WTC11 (cell line): Measurements from ENCODE around the gene MAS1L. TPM values are rescaled to one million over a fixed set of nuclear protein-coding genes. Genes with fewer than 3 reads are reported as not detected.

ENCODE experiments used
- ATAC-seq: fragments of 200-7000 bp; cut with Tn5 transposase; 2 replicates; pipeline ENCODE4 v1.10.0; 2021; ENCODE audit warnings: mild to moderate bottlenecking, moderate library complexity
- CTCF ChIA-PET: fragments of 300-600 bp; sonication (Branson Sonifier 250); formaldehyde crosslinking; loops from one replicate; lab custom pipeline; 2021; ENCODE audit warnings: antibody characterized with exemption; lab: Charles Lee
- POLR2A ChIA-PET: fragments of 350-600 bp; sonication (Branson Sonifier 250); formaldehyde crosslinking; loops from one replicate; lab custom pipeline; 2021; ENCODE audit warnings: antibody characterized with exemption; lab: Charles Lee
- DNase-seq: peaks from one replicate; pipeline ENCODE4 v3.0.0; 2021; ENCODE audit warnings: low spot score
- H3K27ac Mint-ChIP-seq: 2 replicates; pipeline ENCODE4 v1.8.0; 2021; ENCODE audit warnings: mixed read lengths
- H3K27me3 Mint-ChIP-seq: 2 replicates; pipeline ENCODE4 v1.8.0; 2021; ENCODE audit warnings: low read depth, mild to moderate bottlenecking, moderate library complexity, mixed read lengths
- H3K36me3 Mint-ChIP-seq: 2 replicates; pipeline ENCODE4 v1.8.0; 2021; ENCODE audit warnings: mixed read lengths
- H3K4me1 Mint-ChIP-seq: 2 replicates; pipeline ENCODE4 v1.8.0; 2022; ENCODE audit warnings: mixed read lengths
- H3K4me3 Mint-ChIP-seq: 2 replicates; pipeline ENCODE4 v1.8.0; 2021; ENCODE audit warnings: mild to moderate bottlenecking, moderate library complexity, mixed read lengths
- H3K9me3 Mint-ChIP-seq: 2 replicates; pipeline ENCODE4 v1.8.0; 2021; ENCODE audit warnings: mixed read lengths
- ATF1 ChIP-seq: sonication (generic); formaldehyde crosslinking; IDR thresholded peaks from 2 replicates; pipeline ENCODE4 v1.8.1; 2023; ENCODE audit warnings: mild to moderate bottlenecking, moderate library complexity, missing genetic modification reagents
- CBFB ChIP-seq: sonication (generic); formaldehyde crosslinking; IDR thresholded peaks from 2 replicates; pipeline ENCODE4 v1.8.1; 2022; ENCODE audit warnings: mild to moderate bottlenecking, low read depth, missing genetic modification reagents
- CDX4 ChIP-seq: fragments of 250-450 bp; sonication (Bioruptor Pico); IDR thresholded peaks from 2 replicates; pipeline ENCODE4 v1.9.0; 2021; ENCODE audit warnings: moderate library complexity, mild to moderate bottlenecking, inconsistent platforms, borderline replicate concordance
- EMX1 ChIP-seq: fragments of 250-450 bp; sonication (Bioruptor Pico); IDR thresholded peaks from 2 replicates; pipeline ENCODE4 v1.8.0; 2021; ENCODE audit warnings: mild to moderate bottlenecking
- FOXP1 ChIP-seq: sonication (generic); formaldehyde crosslinking; IDR thresholded peaks from 2 replicates; pipeline ENCODE4 v1.8.0; 2022; ENCODE audit warnings: missing genetic modification reagents, mild to moderate bottlenecking, moderate library complexity, borderline replicate concordance
- HMGXB4 ChIP-seq: sonication (generic); formaldehyde crosslinking; IDR thresholded peaks from 2 replicates; pipeline ENCODE4 v1.8.1; 2023; ENCODE audit warnings: mild to moderate bottlenecking, moderate library complexity, missing genetic modification reagents
- OVOL2 ChIP-seq: fragments of 250-450 bp; sonication (Bioruptor Pico); IDR thresholded peaks from 2 replicates; pipeline ENCODE4 v1.9.0; 2021; ENCODE audit warnings: mild to moderate bottlenecking, borderline replicate concordance
- STAT6 ChIP-seq: sonication (generic); formaldehyde crosslinking; conservative IDR thresholded peaks from 2 replicates; pipeline ENCODE4 v1.8.1; 2023; ENCODE audit warnings: mild to moderate bottlenecking, low read depth, missing genetic modification reagents, moderate library complexity
- USF2 ChIP-seq: sonication (generic); formaldehyde crosslinking; IDR thresholded peaks from 2 replicates; pipeline ENCODE4 v1.8.1; 2023; ENCODE audit warnings: mild to moderate bottlenecking, missing genetic modification reagents, moderate library complexity
- ZBTB21 ChIP-seq: sonication (generic); formaldehyde crosslinking; IDR thresholded peaks from 2 replicates; pipeline ENCODE4 v1.8.1; 2023; ENCODE audit warnings: mild to moderate bottlenecking, missing genetic modification reagents, borderline replicate concordance
- ZNF121 ChIP-seq: sonication (generic); formaldehyde crosslinking; IDR thresholded peaks from 2 replicates; pipeline ENCODE4 v1.8.0; 2023; ENCODE audit warnings: missing genetic modification reagents
- ZNF138 ChIP-seq: sonication (generic); formaldehyde crosslinking; conservative IDR thresholded peaks from 2 replicates; pipeline ENCODE4 v1.8.1; 2022; ENCODE audit warnings: mild to moderate bottlenecking, moderate library complexity, missing genetic modification reagents
- ZNF532 ChIP-seq: fragments of 250-450 bp; sonication (Bioruptor Pico); IDR thresholded peaks from 2 replicates; pipeline ENCODE4 v1.9.0; 2021; ENCODE audit warnings: mild to moderate bottlenecking, borderline replicate concordance
- total RNA-seq: library from RNA; stranded (reverse); gene quantifications from 3 replicates; pipeline ENCODE4 v1.2.3, GENCODE V29; 2021
- TF ChIP-seq, protein P1 (sequence below): sonication (generic); formaldehyde crosslinking; IDR thresholded peaks from 2 replicates; pipeline ENCODE4 v1.8.1; 2022; ENCODE audit warnings: low read depth, missing genetic modification reagents, borderline replicate concordance
- TF ChIP-seq, protein P2 (sequence below): sonication (generic); formaldehyde crosslinking; IDR thresholded peaks from 2 replicates; pipeline ENCODE4 v1.8.1; 2022; ENCODE audit warnings: mild to moderate bottlenecking, missing genetic modification reagents, moderate library complexity, borderline replicate concordance
- TF ChIP-seq, protein P3 (sequence below): fragments of 250-450 bp; sonication (Bioruptor Pico); IDR thresholded peaks from 2 replicates; pipeline ENCODE4 v2.1.2; 2022; ENCODE audit warnings: mild to moderate bottlenecking, moderate library complexity
- TF ChIP-seq, protein P4 (sequence below): sonication (generic); formaldehyde crosslinking; IDR thresholded peaks from 2 replicates; pipeline ENCODE4 v1.8.1; 2023; ENCODE audit warnings: mild to moderate bottlenecking, missing genetic modification reagents

The MAS1L gene
- total RNA-seq, 1 experiment from 2014 or later, result not detected

DNA sequence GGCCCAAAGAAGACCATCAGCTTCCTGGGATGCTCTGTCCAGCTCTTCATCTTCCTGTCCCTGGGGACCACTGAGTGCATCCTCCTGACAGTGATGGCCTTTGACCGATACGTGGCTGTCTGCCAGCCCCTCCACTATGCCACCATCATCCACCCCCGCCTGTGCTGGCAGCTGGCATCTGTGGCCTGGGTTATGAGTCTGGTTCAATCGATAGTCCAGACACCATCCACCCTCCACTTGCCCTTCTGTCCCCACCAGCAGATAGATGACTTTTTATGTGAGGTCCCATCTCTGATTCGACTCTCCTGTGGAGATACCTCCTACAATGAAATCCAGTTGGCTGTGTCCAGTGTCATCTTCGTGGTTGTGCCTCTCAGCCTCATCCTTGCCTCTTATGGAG, 25.7 kb downstream of the MAS1L start:
- POLR2A ChIA-PET, result no interaction called here
- Mint-ChIP-seq H3K9me3 (peaks cover 6% of the 10 kb centered on the region), H3K36me3 (no peaks in the 10 kb centered on the region), H3K27me3 (peaks cover 6% of the 10 kb centered on the region), H3K4me1 (peaks cover 4% of the 10 kb centered on the region), H3K4me3 (no peak overlapping the region), H3K27ac (no peak overlapping the region)
- no peak for DNase-seq
- TF ChIP-seq HMGXB4 (CRISPR knock-in tag), result no peak
- TF ChIP-seq ZNF121 (CRISPR knock-in tag), result no peak
- no peak for TF ChIP-seq USF2 (CRISPR knock-in tag)
- TF ChIP-seq, protein P1, sequence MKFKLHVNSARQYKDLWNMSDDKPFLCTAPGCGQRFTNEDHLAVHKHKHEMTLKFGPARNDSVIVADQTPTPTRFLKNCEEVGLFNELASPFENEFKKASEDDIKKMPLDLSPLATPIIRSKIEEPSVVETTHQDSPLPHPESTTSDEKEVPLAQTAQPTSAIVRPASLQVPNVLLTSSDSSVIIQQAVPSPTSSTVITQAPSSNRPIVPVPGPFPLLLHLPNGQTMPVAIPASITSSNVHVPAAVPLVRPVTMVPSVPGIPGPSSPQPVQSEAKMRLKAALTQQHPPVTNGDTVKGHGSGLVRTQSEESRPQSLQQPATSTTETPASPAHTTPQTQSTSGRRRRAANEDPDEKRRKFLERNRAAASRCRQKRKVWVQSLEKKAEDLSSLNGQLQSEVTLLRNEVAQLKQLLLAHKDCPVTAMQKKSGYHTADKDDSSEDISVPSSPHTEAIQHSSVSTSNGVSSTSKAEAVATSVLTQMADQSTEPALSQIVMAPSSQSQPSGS (CRISPR knock-in tag), result no peak
- no peak for TF ChIP-seq FOXP1 (CRISPR knock-in tag)
- TF ChIP-seq CDX4 (CRISPR knock-in tag), result no peak
- no peak for TF ChIP-seq OVOL2 (CRISPR knock-in tag)
- no peak for TF ChIP-seq ZNF138 (CRISPR knock-in tag)
- TF ChIP-seq, protein P2, sequence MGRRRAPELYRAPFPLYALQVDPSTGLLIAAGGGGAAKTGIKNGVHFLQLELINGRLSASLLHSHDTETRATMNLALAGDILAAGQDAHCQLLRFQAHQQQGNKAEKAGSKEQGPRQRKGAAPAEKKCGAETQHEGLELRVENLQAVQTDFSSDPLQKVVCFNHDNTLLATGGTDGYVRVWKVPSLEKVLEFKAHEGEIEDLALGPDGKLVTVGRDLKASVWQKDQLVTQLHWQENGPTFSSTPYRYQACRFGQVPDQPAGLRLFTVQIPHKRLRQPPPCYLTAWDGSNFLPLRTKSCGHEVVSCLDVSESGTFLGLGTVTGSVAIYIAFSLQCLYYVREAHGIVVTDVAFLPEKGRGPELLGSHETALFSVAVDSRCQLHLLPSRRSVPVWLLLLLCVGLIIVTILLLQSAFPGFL, result no peak
- TF ChIP-seq ZNF532 (CRISPR knock-in tag), result no peak
- TF ChIP-seq, protein P3, sequence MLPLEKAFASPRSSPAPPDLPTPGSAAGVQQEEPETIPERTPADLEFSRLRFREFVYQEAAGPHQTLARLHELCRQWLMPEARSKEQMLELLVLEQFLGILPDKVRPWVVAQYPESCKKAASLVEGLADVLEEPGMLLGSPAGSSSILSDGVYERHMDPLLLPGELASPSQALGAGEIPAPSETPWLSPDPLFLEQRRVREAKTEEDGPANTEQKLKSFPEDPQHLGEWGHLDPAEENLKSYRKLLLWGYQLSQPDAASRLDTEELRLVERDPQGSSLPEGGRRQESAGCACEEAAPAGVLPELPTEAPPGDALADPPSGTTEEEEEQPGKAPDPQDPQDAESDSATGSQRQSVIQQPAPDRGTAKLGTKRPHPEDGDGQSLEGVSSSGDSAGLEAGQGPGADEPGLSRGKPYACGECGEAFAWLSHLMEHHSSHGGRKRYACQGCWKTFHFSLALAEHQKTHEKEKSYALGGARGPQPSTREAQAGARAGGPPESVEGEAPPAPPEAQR (CRISPR knock-in tag), result no peak
- no peak for TF ChIP-seq EMX1 (CRISPR knock-in tag)
- TF ChIP-seq ATF1 (CRISPR knock-in tag), result no peak
- TF ChIP-seq STAT6 (CRISPR knock-in tag), result no peak
- no peak for TF ChIP-seq CBFB
- TF ChIP-seq, protein P4, sequence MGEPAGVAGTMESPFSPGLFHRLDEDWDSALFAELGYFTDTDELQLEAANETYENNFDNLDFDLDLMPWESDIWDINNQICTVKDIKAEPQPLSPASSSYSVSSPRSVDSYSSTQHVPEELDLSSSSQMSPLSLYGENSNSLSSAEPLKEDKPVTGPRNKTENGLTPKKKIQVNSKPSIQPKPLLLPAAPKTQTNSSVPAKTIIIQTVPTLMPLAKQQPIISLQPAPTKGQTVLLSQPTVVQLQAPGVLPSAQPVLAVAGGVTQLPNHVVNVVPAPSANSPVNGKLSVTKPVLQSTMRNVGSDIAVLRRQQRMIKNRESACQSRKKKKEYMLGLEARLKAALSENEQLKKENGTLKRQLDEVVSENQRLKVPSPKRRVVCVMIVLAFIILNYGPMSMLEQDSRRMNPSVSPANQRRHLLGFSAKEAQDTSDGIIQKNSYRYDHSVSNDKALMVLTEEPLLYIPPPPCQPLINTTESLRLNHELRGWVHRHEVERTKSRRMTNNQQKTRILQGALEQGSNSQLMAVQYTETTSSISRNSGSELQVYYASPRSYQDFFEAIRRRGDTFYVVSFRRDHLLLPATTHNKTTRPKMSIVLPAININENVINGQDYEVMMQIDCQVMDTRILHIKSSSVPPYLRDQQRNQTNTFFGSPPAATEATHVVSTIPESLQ, result no peak
- no peak for TF ChIP-seq ZBTB21 (CRISPR knock-in tag)
- no peak for ATAC-seq
- CTCF ChIA-PET, result no interaction called here
